Measurements from ENCODE around the gene CAMK1G. TPM values are rescaled to one million over a fixed set of nuclear protein-coding genes. Genes with fewer than 3 reads are reported as not detected.
A peak's percentile ranks its signal among the peaks of the same experiment; 100 is the strongest.

The CAMK1G gene
- total and polyA plus RNA-seq, 2 of the 4 experiments (the other 2 are of a cell fraction), result 0.72 to 1.8 TPM

DNA sequence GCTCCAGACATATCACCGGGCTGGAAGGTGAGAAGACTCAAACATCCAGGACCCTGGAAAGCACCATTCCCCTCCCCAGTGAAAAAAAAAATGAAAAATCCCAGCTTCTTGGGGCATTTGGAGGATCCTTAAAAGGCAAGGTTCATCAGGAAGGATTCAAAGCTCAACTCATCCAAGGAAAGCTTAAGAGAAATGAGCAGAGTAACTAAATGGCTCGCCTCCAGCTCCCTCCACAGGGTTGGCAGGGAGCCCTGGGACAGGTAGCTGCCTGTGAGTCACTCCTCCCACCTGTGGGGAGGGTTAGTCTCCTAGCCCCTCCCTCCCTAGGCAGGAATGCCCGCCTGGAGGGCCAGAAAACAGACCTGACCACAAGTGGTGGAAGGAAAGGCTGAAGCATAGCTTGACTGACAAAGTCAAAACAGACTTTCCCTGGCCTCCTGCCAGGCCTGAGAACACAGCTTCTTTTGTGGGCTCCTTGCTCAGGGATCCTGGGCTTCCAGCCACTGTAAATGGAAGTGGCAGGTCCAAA is 69.4 kb downstream of the CAMK1G start:
- intact Hi-C loops (cut with micrococcal nuclease) (no loop called here), in situ Hi-C loops (cut with MboI; ENCODE audit: low sequenced_read_pairs) (no loop called here), dilution Hi-C loops (cut with HindIII; ENCODE audit: low sequenced_read_pairs, unreplicated experiment) (no loop called here)
- Histone ChIP-seq H3K9me3 (ENCODE audit: control insufficient read depth, insufficient read depth, low read length) (no peaks in the 10 kb centered on the region), H3K4me2 (ENCODE audit: low read depth, low read length) (no peak overlapping the region), H3K56ac (ENCODE audit: extremely low read depth, insufficient read depth, low read length) (no peak overlapping the region), H3K9ac (ENCODE audit: low read depth, low read length) (no peak overlapping the region), H2BK120ac (ENCODE audit: low read depth, low read length) (no peak overlapping the region), H2BK15ac (ENCODE audit: low read depth, low read length) (no peak overlapping the region), H3K79me1 (ENCODE audit: low read depth in 1 of 2, low read length in 2 of 2) (no peaks in the 10 kb centered on the region), H4K5ac (ENCODE audit: low read depth, low read length) (no peak overlapping the region), H3K23ac (ENCODE audit: low read depth, low read length) (no peak overlapping the region), H3K4me3 (ENCODE audit: insufficient read depth, low read depth, low read length) (no peak overlapping the region), H2AK9ac (replicated peaks; ENCODE audit: low read depth, low read length, poor library complexity) (peak overlapping the region; percentile 30), H2BK20ac (ENCODE audit: low read depth, low read length) (no peak overlapping the region), H4K8ac (ENCODE audit: low read depth in 2 of 2, low read length in 2 of 2) (no peak overlapping the region), H3K36me3 (ENCODE audit: control insufficient read depth, insufficient read depth, low read length) (no peaks in the 10 kb centered on the region), H2BK5ac (ENCODE audit: low read depth, low read length, poor library complexity, severe bottlenecking) (no peak overlapping the region), H3K4me1 (ENCODE audit: control insufficient read depth, insufficient read depth, low read length) (peaks cover 16% of the 10 kb centered on the region), H3K14ac (replicated peaks; ENCODE audit: low read depth, low read length) (no peak overlapping the region), H2AK5ac (ENCODE audit: low read depth, low read length) (0 out of 2 replicates have a peak overlapping the region, but pooled peaks have one; percentile 28), H3K9me1 (ENCODE audit: insufficient read depth, low read length) (peaks cover 18% of the 10 kb centered on the region; the same call in 1 of the 2 replicates), H3K27ac (ENCODE audit: insufficient read depth, low read length) (no peak overlapping the region), H2AFZ (replicated peaks; ENCODE audit: low read length, poor library complexity) (no peak overlapping the region), H4K91ac (ENCODE audit: insufficient read depth, low read depth, low read length) (no peak overlapping the region), H3K4ac (ENCODE audit: low read depth, low read length) (no peak overlapping the region), H3K27me3 (ENCODE audit: control insufficient read depth, insufficient read depth, low read length) (no peaks in the 10 kb centered on the region; the same call in 1 of the 2 replicates), H3K18ac (ENCODE audit: low read depth, low read length) (no peak overlapping the region), H4K20me1 (ENCODE audit: insufficient read depth, low read length) (no peaks in the 10 kb centered on the region)
- TF ChIP-seq CEBPB (IDR thresholded peaks at IDR 0.05; ENCODE audit: low read depth, low read length) (no peak), POLR2A (IDR thresholded peaks at IDR 0.05; ENCODE audit: low read depth, low read length) (no peak), BHLHE40 (IDR thresholded peaks at IDR 0.05; ENCODE audit: low read depth, low read length) (no peak), SMC3 (IDR thresholded peaks at IDR 0.05; ENCODE audit: low read depth, low read length) (no peak), RFX5 (IDR thresholded peaks at IDR 0.05; ENCODE audit: low read depth, low read length) (no peak), MAFK (IDR thresholded peaks at IDR 0.05; ENCODE audit: low read depth, low read length) (no peak), MXI1 (IDR thresholded peaks at IDR 0.05; ENCODE audit: borderline replicate concordance, low read depth, low read length) (no peak), RAD21 (IDR thresholded peaks at IDR 0.05; ENCODE audit: low read length) (no peak), NFE2L2 (IDR thresholded peaks at IDR 0.05; ENCODE audit: low read depth, low read length) (no peak), RCOR1 (IDR thresholded peaks at IDR 0.05; ENCODE audit: insufficient replicate concordance, low read length) (no peak), CHD1 (IDR thresholded peaks at IDR 0.05; ENCODE audit: low read depth, low read length) (no peak)
- TF ChIP-seq, protein P1, sequence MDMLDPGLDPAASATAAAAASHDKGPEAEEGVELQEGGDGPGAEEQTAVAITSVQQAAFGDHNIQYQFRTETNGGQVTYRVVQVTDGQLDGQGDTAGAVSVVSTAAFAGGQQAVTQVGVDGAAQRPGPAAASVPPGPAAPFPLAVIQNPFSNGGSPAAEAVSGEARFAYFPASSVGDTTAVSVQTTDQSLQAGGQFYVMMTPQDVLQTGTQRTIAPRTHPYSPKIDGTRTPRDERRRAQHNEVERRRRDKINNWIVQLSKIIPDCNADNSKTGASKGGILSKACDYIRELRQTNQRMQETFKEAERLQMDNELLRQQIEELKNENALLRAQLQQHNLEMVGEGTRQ (IDR thresholded peaks at IDR 0.05; ENCODE audit: low read depth, low read length), result no peak
- TF ChIP-seq, protein P2, sequence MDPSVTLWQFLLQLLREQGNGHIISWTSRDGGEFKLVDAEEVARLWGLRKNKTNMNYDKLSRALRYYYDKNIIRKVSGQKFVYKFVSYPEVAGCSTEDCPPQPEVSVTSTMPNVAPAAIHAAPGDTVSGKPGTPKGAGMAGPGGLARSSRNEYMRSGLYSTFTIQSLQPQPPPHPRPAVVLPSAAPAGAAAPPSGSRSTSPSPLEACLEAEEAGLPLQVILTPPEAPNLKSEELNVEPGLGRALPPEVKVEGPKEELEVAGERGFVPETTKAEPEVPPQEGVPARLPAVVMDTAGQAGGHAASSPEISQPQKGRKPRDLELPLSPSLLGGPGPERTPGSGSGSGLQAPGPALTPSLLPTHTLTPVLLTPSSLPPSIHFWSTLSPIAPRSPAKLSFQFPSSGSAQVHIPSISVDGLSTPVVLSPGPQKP (IDR thresholded peaks at IDR 0.05; ENCODE audit: borderline replicate concordance, low read depth, low read length), result no peak
- ATAC-seq (ENCODE audit: low read depth), result no peak
- no TSS peak for BruUV-seq (replicated peaks)
- ChIA-PET POLR2A (ENCODE audit: unreplicated experiment) (no interaction called here), CTCF (interaction anchor here (1.2 kb wide), 1 partner anchor 26 kb away, joined by 3 read pairs; no protein-coding TSS in a partner anchor)
- whole genome bisulfite sequencing, 2 experiments (ENCODE audit: extremely low coverage in 2 of 2, insufficient read length in 1 of 2), result no CpG with 5 or more reads among the region's 3 CpGs
- peak; percentile 50 for DNase-seq

Data from IMR-90 (cell line).